ENCODE measurements around the gene SHISA8. TPM values are rescaled to one million over a fixed set of nuclear protein-coding genes. Genes with fewer than 3 reads are reported as not detected.

Gene SHISA8
- total RNA-seq, 2 experiments from 2014 or later: 0.56 to 0.60 TPM

GRCh38 chr22:41908411-41909309, 6.2 kb downstream of the SHISA8 start:
- peaks cover 29 to 37% of the 10 kb centered on the region in 2 experiments for H3K27me3 ChIP-seq (ENCODE audit: control insufficient read depth in 1 of 2, insufficient read depth in 2 of 2, low read length in 2 of 2)
- peaks cover 20% of the 10 kb centered on the region for H3K36me3 ChIP-seq (ENCODE audit: insufficient read depth, low read length)
- Mint-ChIP-seq H3K27me3 (peaks cover 41% of the 10 kb centered on the region), H3K9me3 (no peaks in the 10 kb centered on the region), H3K27ac (peak overlapping the region; percentile 51), H3K4me3 (peak overlapping the region; percentile 88), H3K4me1 (ENCODE audit: low read depth) (peaks cover 23% of the 10 kb centered on the region), H3K36me3 (ENCODE audit: low read depth) (peaks cover 15% of the 10 kb centered on the region)
- H3K27ac ChIP-seq (ENCODE audit: low read depth in 1 of 2, low read length in 2 of 2): no peak overlapping the region
- peak; percentile 36 for ATAC-seq (ENCODE audit: poor library complexity)
- H3K9me3 ChIP-seq (ENCODE audit: control insufficient read depth in 1 of 2, insufficient read depth in 1 of 2, low read length in 2 of 2): peaks cover 0 to 25% of the 10 kb centered on the region in 2 experiments
- peak in 4 of 14 experiments; percentile 16 to 67 (median 54) for DNase-seq
- H3K4me1 ChIP-seq (ENCODE audit: insufficient read depth, low read length): peaks cover 38% of the 10 kb centered on the region
- no peak overlapping the region for H3K4me3 ChIP-seq (ENCODE audit: low read length)
- no peak for TF ChIP-seq CTCF (IDR thresholded peaks at IDR 0.05)
- ChIA-PET POLR2A (interaction anchor here (1.0 to 2.9 kb wide), 10 partner anchors 11 to 440 kb away, joined by 3 to 13 read pairs (median 3); partner anchors contain the start of genes CCDC134, PHF5A, SREBF2 and TNFRSF13C), CTCF (interaction anchor here (1.4 to 3.1 kb wide), 3 partner anchors 17 to 36 kb away, joined by 6 to 15 read pairs (median 6); partner anchors contain the start of gene TNFRSF13C)
- intact Hi-C loops (cut with DNase I, micrococcal nuclease): no loop called here

GRCh38 chr22:41907436-41908401, 7.2 kb downstream of the SHISA8 start:
- TF ChIP-seq CTCF (IDR thresholded peaks at IDR 0.05): no peak
- no peak overlapping the region for H3K27ac ChIP-seq (ENCODE audit: low read depth in 1 of 2, low read length in 2 of 2)
- H3K9me3 ChIP-seq (ENCODE audit: control insufficient read depth in 1 of 2, insufficient read depth in 1 of 2, low read length in 2 of 2): peaks cover 0 to 19% of the 10 kb centered on the region in 2 experiments
- ChIA-PET POLR2A (interaction anchor here (1.0 to 2.9 kb wide), 9 partner anchors 12 to 211 kb away, joined by 3 to 13 read pairs (median 3); partner anchors contain the start of genes CCDC134, SREBF2 and TNFRSF13C), CTCF (interaction anchor here (1.4 to 3.1 kb wide), 3 partner anchors 18 to 35 kb away, joined by 6 to 15 read pairs (median 6); partner anchors contain the start of gene TNFRSF13C)
- H3K27ac Mint-ChIP-seq: peak overlapping the region; percentile 15
- no peak overlapping the region for H3K4me3 ChIP-seq (ENCODE audit: low read length)
- H3K4me3 Mint-ChIP-seq: no peak overlapping the region
- H3K27me3 Mint-ChIP-seq: peaks cover 32% of the 10 kb centered on the region
- no peak for DNase-seq
- ATAC-seq (ENCODE audit: poor library complexity): no peak
- intact Hi-C loops (cut with DNase I, micrococcal nuclease): no loop called here
- peaks cover 38% of the 10 kb centered on the region for H3K4me1 ChIP-seq (ENCODE audit: insufficient read depth, low read length)
- peaks cover 23% of the 10 kb centered on the region for H3K36me3 ChIP-seq (ENCODE audit: insufficient read depth, low read length)
- H3K36me3 Mint-ChIP-seq (ENCODE audit: low read depth): peaks cover 17% of the 10 kb centered on the region
- no peaks in the 10 kb centered on the region for H3K9me3 Mint-ChIP-seq
- H3K4me1 Mint-ChIP-seq (ENCODE audit: low read depth): peaks cover 18% of the 10 kb centered on the region
- H3K27me3 ChIP-seq (ENCODE audit: control insufficient read depth in 1 of 2, insufficient read depth in 2 of 2, low read length in 2 of 2): peaks cover 20 to 28% of the 10 kb centered on the region in 2 experiments

GRCh38 chr22:41906822-41907221, 8.1 kb downstream of the SHISA8 start:
- CTCF ChIA-PET: interaction anchor here (2.1 kb wide), 1 partner anchor 34 kb away, joined by 6 read pairs; no protein-coding TSS in a partner anchor
- H3K27me3 Mint-ChIP-seq: peaks cover 23% of the 10 kb centered on the region
- Histone ChIP-seq H3K27ac (ENCODE audit: low read depth in 1 of 2, low read length in 2 of 2) (no peak overlapping the region), H3K4me3 (ENCODE audit: low read length) (no peak overlapping the region), H3K27me3 (ENCODE audit: control insufficient read depth in 1 of 2, insufficient read depth in 2 of 2, low read length in 2 of 2) (peaks cover 11 to 19% of the 10 kb centered on the region in 2 experiments), H3K4me1 (ENCODE audit: insufficient read depth, low read length) (peaks cover 38% of the 10 kb centered on the region), H3K36me3 (ENCODE audit: insufficient read depth, low read length) (peaks cover 25% of the 10 kb centered on the region), H3K9me3 (ENCODE audit: control insufficient read depth in 1 of 2, insufficient read depth in 1 of 2, low read length in 2 of 2) (peaks cover 0 to 10% of the 10 kb centered on the region in 2 experiments)
- H3K9me3 Mint-ChIP-seq: no peaks in the 10 kb centered on the region
- H3K4me3 Mint-ChIP-seq: no peak overlapping the region
- TF ChIP-seq CTCF (IDR thresholded peaks at IDR 0.05): no peak
- intact Hi-C loops (cut with DNase I, micrococcal nuclease): no loop called here
- peaks cover 18% of the 10 kb centered on the region for H3K36me3 Mint-ChIP-seq (ENCODE audit: low read depth)
- POLR2A ChIA-PET: interaction anchor here (1.6 kb wide), 1 partner anchor 126 kb away, joined by 7 read pairs; no protein-coding TSS in a partner anchor
- peaks cover 18% of the 10 kb centered on the region for H3K4me1 Mint-ChIP-seq (ENCODE audit: low read depth)
- ATAC-seq (ENCODE audit: poor library complexity) (no peak), DNase-seq (peak in 1 of 14 experiments; percentile 17)
- no peak overlapping the region for H3K27ac Mint-ChIP-seq
